HL-60 (cell line): Measurements from ENCODE around the gene EFNB1.

Experiments used
- GABPA ChIP-seq: IDR thresholded peaks from 2 replicates; pipeline ENCODE4 v1.6.1; 2012; ENCODE audit warnings: low read depth
- TF ChIP-seq, protein P1 (sequence below): IDR thresholded peaks from one replicate; pipeline ENCODE4 v1.5.1; 2011; ENCODE audit warnings: low read length, control low read depth, inconsistent platforms; ENCODE audit not compliant: insufficient read depth
- TF ChIP-seq, protein P2 (sequence below): IDR thresholded peaks from 2 replicates; pipeline ENCODE4 v1.6.1; 2012; ENCODE audit warnings: low read depth; ENCODE audit not compliant: insufficient replicate concordance

DNA sequence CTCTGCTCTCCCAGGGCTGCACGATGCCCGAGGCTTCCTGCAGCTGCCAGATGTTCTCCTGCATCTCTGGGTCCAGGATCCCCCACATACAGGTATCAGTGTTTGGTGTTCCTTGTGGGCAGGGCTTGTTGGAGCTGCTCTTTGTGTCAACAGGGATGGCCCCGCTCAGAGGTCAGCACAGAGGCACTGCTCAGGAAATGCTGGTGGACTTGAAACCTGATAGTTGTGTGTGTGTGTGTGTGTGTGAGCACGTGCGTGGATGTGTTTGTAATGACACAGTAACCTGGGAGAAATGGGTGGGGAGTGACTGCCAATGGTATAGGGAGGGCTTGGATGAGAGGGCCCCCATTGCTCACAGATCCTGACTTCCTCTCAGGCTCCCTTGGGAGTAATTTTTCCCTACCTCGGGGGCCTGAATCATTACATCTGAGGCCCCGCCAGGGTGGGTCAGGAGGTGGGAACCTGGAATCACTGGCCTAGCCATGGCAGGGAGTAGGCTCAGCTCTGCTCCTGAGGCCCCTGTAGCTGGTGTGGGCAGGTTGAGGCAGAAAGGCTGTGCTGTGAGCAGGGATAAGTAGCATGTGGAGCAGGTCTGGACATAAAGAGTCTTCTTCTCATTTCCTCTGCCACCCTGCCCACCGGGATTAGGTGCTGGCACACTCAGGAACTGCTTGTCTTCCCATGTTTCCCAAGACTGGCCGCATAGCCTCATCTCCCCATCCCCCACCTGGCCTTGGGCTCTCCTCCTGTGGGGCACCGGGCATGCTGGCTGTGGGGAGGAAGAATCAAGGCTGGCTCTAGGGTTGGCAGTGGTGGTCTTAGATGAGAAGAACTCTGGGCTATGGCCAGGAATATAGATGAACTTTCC, 2.5 kb upstream of the EFNB1 start:
- TF ChIP-seq, protein P1, sequence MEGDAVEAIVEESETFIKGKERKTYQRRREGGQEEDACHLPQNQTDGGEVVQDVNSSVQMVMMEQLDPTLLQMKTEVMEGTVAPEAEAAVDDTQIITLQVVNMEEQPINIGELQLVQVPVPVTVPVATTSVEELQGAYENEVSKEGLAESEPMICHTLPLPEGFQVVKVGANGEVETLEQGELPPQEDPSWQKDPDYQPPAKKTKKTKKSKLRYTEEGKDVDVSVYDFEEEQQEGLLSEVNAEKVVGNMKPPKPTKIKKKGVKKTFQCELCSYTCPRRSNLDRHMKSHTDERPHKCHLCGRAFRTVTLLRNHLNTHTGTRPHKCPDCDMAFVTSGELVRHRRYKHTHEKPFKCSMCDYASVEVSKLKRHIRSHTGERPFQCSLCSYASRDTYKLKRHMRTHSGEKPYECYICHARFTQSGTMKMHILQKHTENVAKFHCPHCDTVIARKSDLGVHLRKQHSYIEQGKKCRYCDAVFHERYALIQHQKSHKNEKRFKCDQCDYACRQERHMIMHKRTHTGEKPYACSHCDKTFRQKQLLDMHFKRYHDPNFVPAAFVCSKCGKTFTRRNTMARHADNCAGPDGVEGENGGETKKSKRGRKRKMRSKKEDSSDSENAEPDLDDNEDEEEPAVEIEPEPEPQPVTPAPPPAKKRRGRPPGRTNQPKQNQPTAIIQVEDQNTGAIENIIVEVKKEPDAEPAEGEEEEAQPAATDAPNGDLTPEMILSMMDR: no peak
- TF ChIP-seq, protein P2, sequence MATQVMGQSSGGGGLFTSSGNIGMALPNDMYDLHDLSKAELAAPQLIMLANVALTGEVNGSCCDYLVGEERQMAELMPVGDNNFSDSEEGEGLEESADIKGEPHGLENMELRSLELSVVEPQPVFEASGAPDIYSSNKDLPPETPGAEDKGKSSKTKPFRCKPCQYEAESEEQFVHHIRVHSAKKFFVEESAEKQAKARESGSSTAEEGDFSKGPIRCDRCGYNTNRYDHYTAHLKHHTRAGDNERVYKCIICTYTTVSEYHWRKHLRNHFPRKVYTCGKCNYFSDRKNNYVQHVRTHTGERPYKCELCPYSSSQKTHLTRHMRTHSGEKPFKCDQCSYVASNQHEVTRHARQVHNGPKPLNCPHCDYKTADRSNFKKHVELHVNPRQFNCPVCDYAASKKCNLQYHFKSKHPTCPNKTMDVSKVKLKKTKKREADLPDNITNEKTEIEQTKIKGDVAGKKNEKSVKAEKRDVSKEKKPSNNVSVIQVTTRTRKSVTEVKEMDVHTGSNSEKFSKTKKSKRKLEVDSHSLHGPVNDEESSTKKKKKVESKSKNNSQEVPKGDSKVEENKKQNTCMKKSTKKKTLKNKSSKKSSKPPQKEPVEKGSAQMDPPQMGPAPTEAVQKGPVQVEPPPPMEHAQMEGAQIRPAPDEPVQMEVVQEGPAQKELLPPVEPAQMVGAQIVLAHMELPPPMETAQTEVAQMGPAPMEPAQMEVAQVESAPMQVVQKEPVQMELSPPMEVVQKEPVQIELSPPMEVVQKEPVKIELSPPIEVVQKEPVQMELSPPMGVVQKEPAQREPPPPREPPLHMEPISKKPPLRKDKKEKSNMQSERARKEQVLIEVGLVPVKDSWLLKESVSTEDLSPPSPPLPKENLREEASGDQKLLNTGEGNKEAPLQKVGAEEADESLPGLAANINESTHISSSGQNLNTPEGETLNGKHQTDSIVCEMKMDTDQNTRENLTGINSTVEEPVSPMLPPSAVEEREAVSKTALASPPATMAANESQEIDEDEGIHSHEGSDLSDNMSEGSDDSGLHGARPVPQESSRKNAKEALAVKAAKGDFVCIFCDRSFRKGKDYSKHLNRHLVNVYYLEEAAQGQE: no peak
- no peak for TF ChIP-seq GABPA
